NCI-H2196 (cell line): ENCODE data around the gene RELL1.

Experiments used
- DNase-seq: peaks from one replicate; lab custom pipeline; 2025; ENCODE audit not compliant: unreplicated experiment; lab: John Stamatoyannopoulos, UW

RELL1 gene

GRCh38 chr4:37667197-37668100, 18.7 kb downstream of the RELL1 start:
- DNase-seq = no peak

- DNase-seq = no peak
These were observed 19.5 kb downstream of the RELL1 start for GRCh38 chr4:37666625-37667071.

GRCh38 chr4:37665333-37666320, 20.5 kb downstream of the RELL1 start:
- DNase-seq = no peak

GRCh38 chr4:37664696-37665095, 21.5 kb downstream of the RELL1 start:
- DNase-seq = no peak

GRCh38 chr4:37663552-37663951, 22.6 kb downstream of the RELL1 start:
- no peak for DNase-seq

- DNase-seq = no peak
These were observed 23.2 kb downstream of the RELL1 start for GRCh38 chr4:37662861-37663390.

- DNase-seq = no peak
These were observed 23.9 kb downstream of the RELL1 start for GRCh38 chr4:37662251-37662650.

GRCh38 chr4:37661772-37662171, 24.4 kb downstream of the RELL1 start:
- DNase-seq = no peak

- DNase-seq = no peak
These were observed 26.5 kb downstream of the RELL1 start for GRCh38 chr4:37659696-37660095.

GRCh38 chr4:37656649-37657048, 29.5 kb downstream of the RELL1 start:
- no peak for DNase-seq

GRCh38 chr4:37653601-37654000, 32.6 kb downstream of the RELL1 start:
- DNase-seq = peak; percentile 6

- no peak for DNase-seq
These were observed 33.2 kb downstream of the RELL1 start for GRCh38 chr4:37652747-37653527.

GRCh38 chr4:37651781-37652377, 34.3 kb downstream of the RELL1 start:
- no peak for DNase-seq

GRCh38 chr4:37650481-37650880, 35.7 kb downstream of the RELL1 start:
- DNase-seq = no peak

GRCh38 chr4:37649268-37649667, 36.9 kb downstream of the RELL1 start:
- no peak for DNase-seq

GRCh38 chr4:37648084-37648817, 37.9 kb downstream of the RELL1 start:
- peak; percentile 88 for DNase-seq

- DNase-seq = no peak
These were observed 39.9 kb downstream of the RELL1 start for GRCh38 chr4:37646247-37646646.

- no peak for DNase-seq
These were observed 40.4 kb downstream of the RELL1 start for GRCh38 chr4:37645736-37646135.

GRCh38 chr4:37644962-37645361, 41.2 kb downstream of the RELL1 start:
- no peak for DNase-seq
